B cell (primary cell): ENCODE data around the gene TYW1.
"Not testable (repeated sequence)": the region's sequence is repeated elsewhere in the genome, so short reads cannot be mapped to it uniquely, and the experiment has no call there.

Experiments
- CTCF ChIP-seq: fragments of 200-600 bp; IDR thresholded peaks from one replicate; pipeline ENCODE4 v1.8.0; 2022; ENCODE audit warnings: antibody characterized with exemption, mild to moderate bottlenecking
- EZH2 ChIP-seq: IDR thresholded peaks from 2 replicates; pipeline ENCODE4 v1.6.1; 2012; ENCODE audit warnings: borderline replicate concordance, low read depth, mild to moderate bottlenecking, moderate library complexity, low read length; ENCODE audit not compliant: insufficient read depth, poor library complexity, severe bottlenecking

- TF ChIP-seq CTCF, EZH2: not testable (repeated sequence)
Observed at GRCh38 chr7:67137489-67137888, 140.9 kb downstream of the TYW1 start.
